Hepatocyte (in vitro differentiated cells): Measurements from ENCODE around the gene IL17RB. TPM values are rescaled to one million over a fixed set of nuclear protein-coding genes. Genes with fewer than 3 reads are reported as not detected.

Experiments
- DNase-seq: peaks from one replicate; pipeline ENCODE4 v3.0.0-alpha.2; 2016; ENCODE audit warnings: low spot score
- H2AFZ ChIP-seq: fragments of 200-600 bp; sonication (generic); 2 replicates; pipeline ENCODE4 v1.6.0; 2016; ENCODE audit warnings: antibody characterized with exemption, mild to moderate bottlenecking
- H3K27ac ChIP-seq: fragments of 200-600 bp; sonication (generic); 2 replicates; pipeline ENCODE4 v1.5.1; 2016; ENCODE audit warnings: mild to moderate bottlenecking
- H3K27me3 ChIP-seq: fragments of 200-600 bp; sonication (generic); 2 replicates; pipeline ENCODE4 v1.6.1; 2016
- H3K36me3 ChIP-seq: fragments of 200-600 bp; sonication (generic); replicated peaks from 2 replicates; pipeline ENCODE4 v1.5.1; 2016; ENCODE audit warnings: low read depth; ENCODE audit not compliant: insufficient read depth
- H3K4me1 ChIP-seq: fragments of 200-600 bp; sonication (generic); 2 replicates; pipeline ENCODE4 v1.5.1; 2016; ENCODE audit warnings: mild to moderate bottlenecking, moderate library complexity; ENCODE audit not compliant: insufficient read depth
- H3K4me2 ChIP-seq: fragments of 200-600 bp; sonication (generic); 2 replicates; pipeline ENCODE4 v1.6.0; 2016
- H3K4me3 ChIP-seq: fragments of 200-600 bp; sonication (generic); 2 replicates; pipeline ENCODE4 v1.5.1; 2016; ENCODE audit warnings: mild to moderate bottlenecking
- H3K79me2 ChIP-seq: fragments of 200-600 bp; sonication (generic); 2 replicates; pipeline ENCODE4 v1.6.0; 2017; ENCODE audit warnings: mild to moderate bottlenecking
- H3K9me2 ChIP-seq: fragments of 200-600 bp; sonication (generic); replicated peaks from 2 replicates; pipeline ENCODE4 v1.6.0; 2017; ENCODE audit warnings: mild to moderate bottlenecking; ENCODE audit not compliant: insufficient read depth
- H3K9me3 ChIP-seq: fragments of 200-600 bp; sonication (generic); 2 replicates; pipeline ENCODE4 v1.5.1; 2016; ENCODE audit warnings: low read depth, mild to moderate bottlenecking
- H4K20me1 ChIP-seq: fragments of 200-600 bp; sonication (generic); 2 replicates; pipeline ENCODE4 v1.6.0; 2016; ENCODE audit warnings: mild to moderate bottlenecking; ENCODE audit not compliant: insufficient read depth, poor library complexity, severe bottlenecking
- CTCF ChIP-seq: fragments of 200-600 bp; sonication (generic); IDR thresholded peaks from 2 replicates; pipeline ENCODE4 v1.5.1; 2016; ENCODE audit warnings: antibody characterized with exemption, mild to moderate bottlenecking; ENCODE audit not compliant: poor library complexity
- EZH2 ChIP-seq: fragments of 200-600 bp; sonication (generic); IDR thresholded peaks from 2 replicates; pipeline ENCODE4 v1.6.1; 2016; ENCODE audit warnings: antibody characterized with exemption, mild to moderate bottlenecking, borderline replicate concordance
- EZH2phosphoT487 ChIP-seq: fragments of 200-600 bp; sonication (generic); IDR thresholded peaks from one replicate; pipeline ENCODE4 v1.6.1; 2018; ENCODE audit warnings: antibody characterized with exemption, mild to moderate bottlenecking, low read depth, moderate library complexity; ENCODE audit not compliant: unreplicated experiment, severe bottlenecking
- WGBS: methylation state at CpG from one replicate; pipeline ENCODE4 v1.1.6; 2016; ENCODE audit warnings: low lambda C conversion rate; ENCODE audit errors: missing lambda C conversion rate; 5-methylcytosine and 5-hydroxymethylcytosine counted together
- polyA plus RNA-seq: library from polyadenylated mRNA; unstranded; fragments of >200 nt; fragmentation: Nextera tagmentation; extraction: Ambion mirVana; gene quantifications from 2 replicates; pipeline ENCODE4 v1.2.1, GENCODE V29; 2016
- total RNA-seq: library from RNA; depleted of rRNA; stranded (reverse); fragments of >200 nt; gene quantifications from 2 replicates; pipeline ENCODE4 v1.2.3, GENCODE V29; 2014

The IL17RB gene
- total and polyA plus RNA-seq, 2 experiments from 2014 or later, result 14.1 to 17.4 TPM

GRCh38 chr3:53808496-53808895 is 37.9 kb upstream of the IL17RB start:
- no peaks in the 10 kb centered on the region for H3K9me2 ChIP-seq
- H2AFZ ChIP-seq, result no peak overlapping the region
- no peaks in the 10 kb centered on the region for H3K79me2 ChIP-seq
- no peaks in the 10 kb centered on the region for H3K9me3 ChIP-seq
- DNase-seq, result no peak
- H3K36me3 ChIP-seq, result no peaks in the 10 kb centered on the region
- no peaks in the 10 kb centered on the region for H4K20me1 ChIP-seq
- no peak overlapping the region for H3K4me3 ChIP-seq
- H3K27me3 ChIP-seq, result no peaks in the 10 kb centered on the region
- H3K4me1 ChIP-seq, result peaks cover 25% of the 10 kb centered on the region
- WGBS, result 97% methylated on average over 13 of the region's 13 CpGs
- TF ChIP-seq CTCF (no peak), EZH2phosphoT487 (no peak), EZH2 (no peak)
- H3K27ac ChIP-seq, result no peak overlapping the region
- no peak overlapping the region for H3K4me2 ChIP-seq

GRCh38 chr3:53809267-53809666 is 37.1 kb upstream of the IL17RB start:
- Histone ChIP-seq H3K4me1 (peaks cover 25% of the 10 kb centered on the region), H3K9me2 (no peaks in the 10 kb centered on the region), H4K20me1 (no peaks in the 10 kb centered on the region), H3K9me3 (no peaks in the 10 kb centered on the region), H3K36me3 (no peaks in the 10 kb centered on the region), H3K4me2 (no peak overlapping the region), H2AFZ (no peak overlapping the region), H3K27ac (no peak overlapping the region), H3K27me3 (no peaks in the 10 kb centered on the region), H3K79me2 (no peaks in the 10 kb centered on the region), H3K4me3 (no peak overlapping the region)
- TF ChIP-seq EZH2phosphoT487, result no peak
- TF ChIP-seq EZH2, result no peak
- no peak for TF ChIP-seq CTCF
- DNase-seq, result no peak
- WGBS, result 93% methylated on average over 12 of the region's 12 CpGs

DNA sequence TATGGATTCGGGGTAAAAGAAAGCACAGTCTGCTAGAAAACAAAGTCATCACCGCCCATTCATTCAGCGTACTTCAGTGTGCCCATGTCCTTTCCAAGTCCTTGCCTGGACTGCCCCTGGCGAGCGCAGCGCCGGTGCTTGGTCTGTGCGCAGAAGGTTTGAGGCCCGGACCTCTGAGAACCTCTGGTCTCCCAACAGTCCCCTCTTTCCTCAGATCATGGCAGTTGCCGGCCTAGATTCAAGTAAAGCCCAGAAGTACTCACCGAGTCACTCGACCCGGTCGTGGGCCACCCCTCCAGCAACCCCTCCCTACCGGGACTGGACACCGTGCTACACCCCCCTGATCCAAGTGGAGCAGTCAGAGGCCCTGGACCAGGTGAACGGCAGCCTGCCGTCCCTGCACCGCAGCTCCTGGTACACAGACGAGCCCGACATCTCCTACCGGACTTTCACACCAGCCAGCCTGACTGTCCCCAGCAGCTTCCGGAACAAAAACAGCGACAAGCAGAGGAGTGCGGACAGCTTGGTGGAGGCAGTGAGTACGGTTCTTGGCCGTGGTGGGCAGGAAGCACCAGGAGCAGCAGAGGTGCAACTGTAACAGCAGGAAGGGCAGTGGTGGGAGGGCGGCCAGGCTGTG is 36.5 kb upstream of the IL17RB start:
- no peak for TF ChIP-seq EZH2phosphoT487
- TF ChIP-seq EZH2, result no peak
- no peak for TF ChIP-seq CTCF
- no peaks in the 10 kb centered on the region for H3K79me2 ChIP-seq
- DNase-seq, result no peak
- WGBS, result 92% methylated on average over 28 of the region's 28 CpGs
- H3K4me2 ChIP-seq, result no peak overlapping the region
- no peak overlapping the region for H2AFZ ChIP-seq
- no peaks in the 10 kb centered on the region for H3K9me3 ChIP-seq
- no peaks in the 10 kb centered on the region for H3K9me2 ChIP-seq
- no peaks in the 10 kb centered on the region for H3K36me3 ChIP-seq
- no peak overlapping the region for H3K27ac ChIP-seq
- H3K27me3 ChIP-seq, result no peaks in the 10 kb centered on the region
- H3K4me1 ChIP-seq, result peaks cover 19% of the 10 kb centered on the region
- H4K20me1 ChIP-seq, result no peaks in the 10 kb centered on the region
- H3K4me3 ChIP-seq, result no peak overlapping the region
